ENCODE measurements around the gene PIK3CB.

- no peak for TF ChIP-seq CTCF (IDR thresholded peaks at IDR 0.05 in 2 of 3, conservative IDR thresholded peaks at IDR 0.05 in 1 of 3; ENCODE audit: control insufficient read depth in 2 of 3, extremely low read depth in 1 of 3, insufficient read depth in 1 of 3, low read depth in 3 of 3, low read length in 3 of 3)
- no peak for TF ChIP-seq CREB1 (IDR thresholded peaks at IDR 0.05; ENCODE audit: low read depth)
- TF ChIP-seq YY1 (IDR thresholded peaks at IDR 0.05; ENCODE audit: low read depth, low read length) = no peak
- no peak for TF ChIP-seq SIX5 (IDR thresholded peaks at IDR 0.05; ENCODE audit: low read depth, low read length, severe bottlenecking)
- no peak for TF ChIP-seq POLR2AphosphoS5 (IDR thresholded peaks at IDR 0.05; ENCODE audit: low read length)
- TF ChIP-seq SKIL (IDR thresholded peaks at IDR 0.05; ENCODE audit: low read depth, poor library complexity, severe bottlenecking) = no peak
- no peak for TF ChIP-seq KDM1A (IDR thresholded peaks at IDR 0.05; ENCODE audit: borderline replicate concordance)
- no peak for TF ChIP-seq REST (IDR thresholded peaks at IDR 0.05; ENCODE audit: low read depth, low read length)
Measured at GRCh38 chr3:138879541-138880380, 45.0 kb upstream of the PIK3CB start.
